Pulmonary artery endothelial cell (primary cell): ENCODE data around the gene FAM83C. TPM values are rescaled to one million over a fixed set of nuclear protein-coding genes. Genes with fewer than 3 reads are reported as not detected.
"Not testable (repeated sequence)": the region's sequence is repeated elsewhere in the genome, so short reads cannot be mapped to it uniquely, and the experiment has no call there.

Experiments
- DNase-seq: peaks from one replicate; pipeline ENCODE4 v3.0.0-alpha.2; 2011; ENCODE audit warnings: low read depth, low spot score
- total RNA-seq: library from RNA; depleted of rRNA; stranded (reverse); fragments of >200 nt; gene quantifications from 2 replicates; pipeline ENCODE4 v1.2.3, GENCODE V29; 2014

The FAM83C gene
- total RNA-seq, 1 donor from 2014 or later = not detected

DNA sequence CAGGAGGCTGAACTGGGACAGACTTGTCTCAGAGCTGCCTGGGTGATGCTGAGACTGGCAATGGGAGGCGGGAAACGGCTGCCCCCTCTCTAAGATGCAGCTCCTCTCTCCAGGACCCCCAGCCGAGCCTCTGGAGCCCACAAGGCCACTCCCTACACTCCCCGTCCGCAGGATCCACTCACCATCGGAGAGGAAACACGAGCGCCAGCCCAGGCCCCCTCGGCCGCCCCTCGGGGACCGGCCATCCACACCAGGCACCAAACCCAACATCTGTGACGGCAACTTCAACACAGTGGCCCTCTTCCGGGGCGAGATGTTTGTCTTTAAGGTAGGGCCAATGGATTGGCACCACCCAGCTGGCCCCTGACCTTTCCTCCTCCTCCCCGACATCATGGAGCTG, 25.1 kb downstream of the FAM83C start:
- DNase-seq = no peak

DNA sequence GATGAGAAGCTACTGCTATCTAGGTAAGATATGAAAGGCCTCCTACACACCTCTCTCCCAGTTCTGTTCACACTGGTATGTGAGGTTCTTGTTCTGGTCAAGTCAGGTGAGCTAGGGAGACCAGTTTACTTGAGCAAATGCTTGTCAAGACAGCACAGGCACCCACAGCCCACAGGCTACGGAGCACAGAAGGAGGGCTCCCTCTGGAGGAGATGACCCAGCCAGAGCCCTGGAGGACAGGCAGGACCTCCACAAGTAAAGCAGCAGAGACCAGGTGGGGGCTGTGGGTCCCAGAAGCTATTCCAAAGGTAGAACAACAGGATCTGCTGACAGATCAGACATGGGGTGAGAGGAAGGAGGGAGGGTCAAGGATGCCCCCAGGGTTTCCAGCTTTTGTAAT, 27.5 kb downstream of the FAM83C start:
- no peak for DNase-seq

DNA sequence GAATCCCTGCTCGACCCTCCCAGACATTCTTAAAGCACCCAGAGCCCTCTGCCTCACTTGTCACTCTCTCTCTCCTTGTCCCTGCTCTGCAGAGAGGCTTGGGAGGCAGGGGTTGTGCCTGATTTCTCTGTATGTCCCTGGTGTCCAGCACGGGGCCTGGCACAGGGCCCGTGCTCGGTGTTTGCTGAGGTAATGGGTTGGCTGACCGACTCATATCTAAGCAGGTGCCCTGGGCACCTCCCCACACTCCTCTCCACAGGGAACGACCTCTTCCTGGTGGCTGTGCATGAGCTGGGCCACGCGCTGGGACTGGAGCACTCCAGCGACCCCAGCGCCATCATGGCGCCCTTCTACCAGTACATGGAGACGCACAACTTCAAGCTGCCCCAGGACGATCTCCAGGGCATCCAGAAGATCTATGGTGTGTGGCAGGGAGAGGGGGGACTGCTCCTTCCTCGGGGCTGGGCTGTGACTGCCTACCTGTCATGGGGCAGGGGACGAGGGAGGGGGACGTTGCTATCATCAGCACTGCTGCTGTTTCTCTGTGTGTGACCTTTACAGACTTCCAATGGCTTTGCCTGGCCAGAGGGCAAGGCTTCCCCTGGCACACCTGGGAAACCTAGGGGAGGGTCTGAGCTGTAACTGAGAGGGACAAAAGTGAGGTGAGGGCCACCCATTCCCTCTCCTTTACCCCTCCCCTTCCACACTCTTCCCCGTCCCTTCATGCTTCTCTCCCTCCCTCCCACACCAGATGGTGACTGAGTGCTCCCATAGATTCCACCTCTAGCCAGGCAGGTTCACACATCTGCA, 28.5 kb downstream of the FAM83C start:
- no peak for DNase-seq

DNA sequence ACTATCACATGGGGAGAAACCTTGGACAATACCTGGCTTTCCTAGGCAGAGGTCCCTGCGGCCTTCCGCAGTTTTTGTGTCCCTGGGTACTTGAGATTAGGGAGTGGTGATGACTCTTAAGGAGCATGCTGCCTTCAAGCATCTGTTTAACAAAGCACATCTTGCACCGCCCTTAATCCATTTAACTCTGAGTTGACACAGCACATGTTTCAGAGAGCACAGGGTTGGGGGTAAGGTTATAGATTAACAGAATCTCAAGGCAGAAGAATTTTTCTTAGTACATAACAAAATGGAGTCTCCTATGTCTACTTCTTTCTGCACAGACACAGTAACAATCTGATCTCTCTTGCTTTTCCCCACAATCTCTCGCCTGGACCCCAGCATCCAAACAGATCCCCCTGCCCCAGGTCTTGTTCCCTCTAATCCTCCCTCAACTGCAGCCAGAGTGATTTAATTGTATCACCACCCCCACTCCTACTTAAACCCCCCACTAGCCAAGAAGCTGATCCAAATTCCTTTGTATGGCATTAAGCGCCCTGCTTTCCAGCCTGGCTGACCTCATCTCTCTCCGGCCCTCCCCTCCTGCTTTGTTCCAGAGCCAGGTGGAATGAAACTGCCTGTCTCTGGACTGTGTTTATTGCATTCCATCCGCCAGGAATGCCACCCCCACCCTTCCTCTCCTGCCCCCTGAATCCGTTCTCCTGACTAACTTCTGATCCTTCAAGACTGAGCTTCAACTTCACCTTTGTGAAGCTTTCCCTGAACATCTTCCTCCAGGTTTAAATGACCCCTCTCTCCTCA, 29.3 kb downstream of the FAM83C start:
- not testable (repeated sequence) for DNase-seq

DNA sequence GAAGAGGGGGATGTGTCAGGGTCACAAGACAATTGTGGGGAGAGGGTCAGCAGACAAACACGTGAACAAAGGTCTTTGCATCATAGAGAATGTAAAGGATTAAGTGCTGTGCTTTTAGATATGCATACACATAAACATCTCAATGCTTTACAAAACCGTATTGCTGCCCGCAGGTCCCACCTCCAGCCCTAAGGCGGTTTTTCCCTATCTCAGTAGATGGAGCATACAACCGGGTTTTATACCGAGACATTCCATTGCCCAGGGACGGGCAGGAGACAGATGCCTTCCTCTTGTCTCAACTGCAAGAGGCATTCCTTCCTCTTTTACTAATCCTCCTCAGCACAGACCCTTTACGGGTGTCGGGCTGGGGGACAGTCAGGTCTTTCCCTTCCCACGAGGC, 29.9 kb downstream of the FAM83C start:
- not testable (repeated sequence) for DNase-seq

DNA sequence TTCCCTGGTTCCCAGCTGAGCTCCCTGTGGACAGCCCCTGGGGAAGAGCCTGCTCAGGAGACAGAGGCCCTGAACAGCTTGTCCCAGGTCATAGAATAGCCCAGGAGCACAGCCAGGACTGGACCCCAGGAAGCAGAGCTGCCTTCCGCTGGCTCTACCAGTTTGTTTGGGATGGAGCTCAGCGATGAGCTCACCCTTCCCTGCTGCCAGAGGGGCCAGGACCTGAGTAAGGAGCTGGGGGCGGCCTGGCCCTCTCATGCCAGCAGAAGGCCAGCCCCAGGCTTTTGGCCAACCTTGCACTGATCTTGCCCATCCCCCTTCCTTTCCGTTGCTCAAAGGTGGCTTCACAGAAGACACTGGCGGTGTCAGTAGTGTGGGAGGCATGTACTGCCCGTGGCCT, 31.8 kb downstream of the FAM83C start:
- no peak for DNase-seq

DNA sequence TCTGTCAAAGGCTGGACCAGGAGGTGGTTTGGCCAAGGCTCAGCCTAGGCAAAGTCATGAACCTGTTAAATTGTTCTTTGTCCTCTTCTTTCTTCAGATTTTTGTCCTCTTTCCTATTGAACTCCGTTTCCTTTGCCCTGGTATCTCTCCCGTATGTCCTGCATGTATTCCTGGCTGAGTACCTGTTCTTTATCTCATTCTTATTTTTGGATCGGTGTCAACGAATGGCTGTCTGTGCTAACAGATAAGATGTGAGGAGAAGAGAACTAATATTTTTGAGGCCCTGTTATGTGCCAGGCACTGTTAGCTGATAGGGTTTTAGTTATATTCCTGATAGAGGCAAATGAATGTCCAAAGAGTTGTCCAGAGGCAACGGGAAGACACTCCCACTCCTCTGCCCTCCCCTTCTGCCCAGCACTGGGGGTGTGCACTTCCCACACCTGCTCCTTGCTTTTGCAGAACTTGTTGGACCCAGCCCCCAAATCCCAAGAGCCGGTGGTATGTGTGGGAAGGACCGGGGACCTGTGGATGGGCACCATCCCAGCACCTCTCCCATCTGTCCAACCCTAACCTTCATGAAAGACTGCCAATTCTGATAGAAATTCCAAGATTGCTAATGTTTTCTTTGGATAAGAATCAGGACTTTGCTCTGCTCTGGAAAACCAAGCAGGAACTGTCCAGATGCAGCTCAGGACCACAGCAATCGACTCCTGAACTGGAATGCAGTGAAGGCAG, 34.9 kb downstream of the FAM83C start:
- no peak for DNase-seq

DNA sequence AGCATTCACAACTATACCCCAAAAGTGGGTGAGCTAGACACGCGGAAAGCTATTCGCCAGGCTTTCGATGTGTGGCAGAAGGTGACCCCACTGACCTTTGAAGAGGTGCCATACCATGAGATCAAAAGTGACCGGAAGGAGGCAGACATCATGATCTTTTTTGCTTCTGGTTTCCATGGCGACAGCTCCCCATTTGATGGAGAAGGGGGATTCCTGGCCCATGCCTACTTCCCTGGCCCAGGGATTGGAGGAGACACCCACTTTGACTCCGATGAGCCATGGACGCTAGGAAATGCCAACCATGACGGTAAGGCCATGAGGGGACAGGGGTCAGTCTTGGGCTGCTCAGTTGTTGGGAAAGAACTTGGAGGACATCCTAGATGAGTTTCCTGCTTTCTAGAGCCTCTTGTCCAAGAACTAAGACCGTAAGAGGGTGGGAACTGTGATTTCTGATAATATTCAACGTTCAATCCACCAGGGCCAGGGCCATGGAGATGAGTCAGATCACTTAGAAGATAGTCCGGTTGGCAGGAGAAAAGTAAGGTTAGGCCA, 37.7 kb downstream of the FAM83C start:
- no peak for DNase-seq

DNA sequence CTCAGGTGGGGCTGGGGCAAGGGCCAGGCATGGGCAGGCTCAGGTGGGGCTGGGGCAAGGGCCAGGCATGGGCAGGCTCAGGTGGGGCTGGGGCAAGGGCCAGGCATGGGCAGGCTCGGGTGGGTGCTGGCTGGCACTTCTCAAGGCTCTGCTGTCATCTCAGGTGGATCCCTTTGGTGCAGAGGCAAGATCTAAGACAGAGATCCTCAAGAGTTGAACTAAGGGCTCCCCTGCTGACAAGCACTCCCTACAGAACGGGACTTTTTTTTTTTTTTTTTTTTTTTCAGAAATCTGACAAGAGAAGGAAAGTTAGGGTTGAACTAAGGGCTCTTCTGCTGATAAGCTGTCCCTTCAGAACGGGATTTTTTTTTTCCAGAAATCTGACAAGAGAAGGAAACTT, 39.2 kb downstream of the FAM83C start:
- DNase-seq = no peak

DNA sequence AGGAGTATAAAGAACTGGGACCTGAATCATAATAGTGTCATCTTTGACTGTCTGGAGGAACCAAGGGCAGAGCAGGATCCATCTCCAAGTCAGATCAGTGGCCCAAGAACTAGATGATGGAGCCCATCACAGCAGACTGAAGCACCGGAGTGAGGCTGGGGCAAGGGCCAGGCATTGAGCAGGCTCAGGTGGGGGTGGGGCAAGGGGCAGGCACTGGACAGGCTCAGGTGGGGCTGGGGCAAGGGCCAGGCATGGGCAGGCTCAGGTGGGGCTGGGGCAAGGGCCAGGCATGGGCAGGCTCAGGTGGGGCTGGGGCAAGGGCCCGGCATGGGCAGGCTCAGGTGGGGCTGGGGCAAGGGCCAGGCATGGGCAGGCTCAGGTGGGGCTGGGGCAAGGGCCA, 39.6 kb downstream of the FAM83C start:
- DNase-seq = not testable (repeated sequence)

DNA sequence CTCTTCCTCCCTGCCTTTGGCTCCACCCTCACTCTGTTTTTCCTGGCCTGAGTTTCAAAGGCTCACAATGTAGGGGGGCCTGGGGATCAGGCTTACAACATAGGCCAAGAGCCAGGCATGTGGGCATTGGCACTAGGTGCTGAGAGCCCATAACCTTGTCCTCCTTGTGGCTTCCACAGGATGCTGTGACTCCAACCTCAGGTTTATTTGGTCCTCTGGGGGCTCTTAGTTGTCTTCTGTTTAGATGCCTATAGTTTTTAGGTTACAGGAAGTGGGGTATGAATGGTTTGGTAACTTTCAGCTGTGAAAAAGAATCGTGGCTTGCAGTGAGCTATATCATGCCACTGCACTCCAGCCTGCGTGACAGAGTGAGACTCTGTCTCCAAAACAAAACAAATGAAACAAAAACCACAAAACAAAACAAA, 40.2 kb downstream of the FAM83C start:
- no peak for DNase-seq

DNA sequence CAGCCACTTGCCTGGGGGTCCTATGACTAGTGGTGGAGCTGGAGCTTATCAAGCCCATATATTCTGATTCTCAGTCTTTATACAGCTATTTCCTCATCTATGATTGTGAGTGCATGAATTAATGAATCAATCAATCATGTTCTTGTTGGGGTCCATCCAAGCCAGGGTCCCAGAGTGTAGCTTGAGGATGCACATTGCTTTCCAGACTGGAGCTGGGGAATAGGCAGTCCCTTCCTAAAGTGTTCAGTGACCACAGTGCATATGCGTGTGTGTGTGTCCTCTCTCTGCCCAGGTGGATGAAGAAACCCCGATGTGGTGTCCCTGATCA, 40.6 kb downstream of the FAM83C start:
- no peak for DNase-seq

DNA sequence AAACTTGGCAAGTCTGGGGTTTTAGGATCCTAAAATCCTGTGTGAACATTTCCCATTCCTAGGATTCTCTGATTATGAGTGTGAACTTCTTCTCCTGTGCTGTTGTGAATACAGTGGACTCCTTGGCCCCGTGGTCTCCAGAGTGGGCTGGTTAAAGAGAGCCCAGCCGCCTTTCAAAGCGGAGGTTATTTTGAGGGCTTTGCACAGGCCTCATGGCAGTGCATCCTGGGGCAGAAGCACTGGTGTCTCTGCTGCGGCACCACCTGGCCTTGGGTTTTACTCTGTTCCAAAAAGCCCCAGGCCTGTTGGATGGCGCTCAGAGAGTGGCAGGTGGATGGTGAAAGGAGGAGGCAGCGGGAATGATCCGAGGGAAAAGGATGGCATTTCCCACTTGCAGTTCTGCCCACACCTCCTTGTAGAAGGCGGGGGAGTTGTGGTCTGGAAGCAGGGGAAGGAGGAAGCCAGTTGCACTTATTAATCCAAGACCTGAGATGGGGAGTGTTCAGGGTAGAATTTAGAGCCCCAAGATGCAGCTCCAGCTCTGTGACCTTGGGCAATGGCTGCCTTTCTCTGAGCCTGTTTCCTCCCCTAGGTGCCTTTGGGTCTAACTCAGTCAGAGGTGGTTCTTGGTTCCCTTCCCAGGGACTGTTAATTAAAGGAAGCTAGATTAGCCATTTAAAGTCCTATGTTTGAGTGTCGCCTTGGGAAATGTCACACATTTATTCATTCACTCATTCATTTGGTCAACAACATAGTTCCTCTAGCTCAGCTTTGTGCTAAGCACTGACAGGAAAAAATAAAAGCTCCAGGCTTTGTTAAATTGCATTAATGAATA, 43.4 kb downstream of the FAM83C start:
- no peak for DNase-seq

DNA sequence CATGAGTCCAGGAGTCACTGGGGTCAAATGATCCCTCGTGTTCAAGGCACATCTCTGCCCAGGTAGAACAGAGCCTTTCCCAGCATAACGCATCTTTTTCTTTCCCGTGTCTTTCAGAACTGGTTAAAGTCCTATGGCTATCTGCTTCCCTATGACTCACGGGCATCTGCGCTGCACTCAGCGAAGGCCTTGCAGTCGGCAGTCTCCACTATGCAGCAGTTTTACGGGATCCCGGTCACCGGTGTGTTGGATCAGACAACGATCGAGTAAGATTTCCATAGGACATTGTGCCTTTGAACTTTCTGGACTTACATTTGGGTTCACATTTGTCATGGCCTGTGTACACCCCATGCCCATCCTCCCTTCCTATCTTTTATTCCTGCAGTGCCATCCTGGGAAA, 45.5 kb downstream of the FAM83C start:
- no peak for DNase-seq

DNA sequence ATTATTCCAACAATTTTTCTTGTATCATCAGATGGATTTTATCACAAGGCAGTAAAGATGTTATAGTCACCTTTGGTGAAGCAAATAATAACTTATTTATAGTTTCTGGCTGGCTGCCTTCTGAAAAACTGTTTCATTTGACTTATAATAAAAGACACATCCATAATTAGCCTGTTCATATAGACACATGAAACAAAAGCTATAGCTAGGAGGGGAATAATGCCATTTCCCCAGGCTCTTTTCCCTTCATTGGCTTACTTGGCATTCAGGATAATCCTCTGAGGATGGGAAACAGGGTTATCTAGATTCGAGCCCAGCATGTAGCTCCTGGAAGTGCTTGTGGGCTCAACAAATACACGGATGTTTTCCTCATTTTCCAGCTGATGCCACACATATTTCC, 48.2 kb downstream of the FAM83C start:
- DNase-seq = no peak

DNA sequence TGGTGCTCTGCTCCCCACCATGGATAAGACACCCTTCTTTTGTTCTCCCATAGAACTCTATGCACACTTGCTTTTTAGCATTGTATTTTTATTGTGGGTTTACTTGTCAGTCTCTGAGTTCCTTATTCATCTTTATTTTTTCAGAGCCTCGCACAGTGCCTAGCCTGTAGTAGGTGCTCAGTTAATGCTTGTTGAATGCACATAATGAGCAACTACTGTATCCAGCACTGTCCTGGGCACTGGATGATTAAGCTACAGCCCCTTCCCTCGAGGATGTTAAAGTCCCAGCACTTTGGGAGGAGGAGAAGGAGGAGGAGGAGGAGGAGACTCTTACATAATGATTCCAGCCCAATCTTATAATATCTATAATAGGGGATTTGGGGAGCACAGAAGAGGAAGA, 48.9 kb downstream of the FAM83C start:
- DNase-seq = no peak

DNA sequence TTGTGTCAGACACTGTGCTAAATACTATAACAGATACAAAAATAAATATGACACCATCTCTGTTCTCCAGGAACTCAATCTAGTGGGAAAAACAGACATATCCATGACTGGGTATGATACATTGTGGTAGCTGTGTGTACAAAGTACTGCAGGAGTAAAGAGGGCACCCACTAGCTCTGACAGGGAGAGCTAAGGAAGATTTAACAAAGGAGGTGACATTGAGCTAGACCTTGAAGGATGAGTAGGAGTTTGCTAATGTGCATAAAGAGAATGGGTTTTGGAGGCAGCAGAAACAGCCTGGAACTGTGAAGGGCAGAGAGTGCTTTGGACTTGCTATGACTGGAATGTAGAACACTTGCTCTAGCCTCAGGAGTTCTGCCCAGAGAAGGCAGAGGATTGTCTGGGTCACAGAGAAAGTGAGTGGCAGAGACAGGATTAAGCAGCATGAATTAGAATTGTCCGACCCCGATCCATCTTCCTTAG, 51.4 kb downstream of the FAM83C start:
- DNase-seq = no peak

DNA sequence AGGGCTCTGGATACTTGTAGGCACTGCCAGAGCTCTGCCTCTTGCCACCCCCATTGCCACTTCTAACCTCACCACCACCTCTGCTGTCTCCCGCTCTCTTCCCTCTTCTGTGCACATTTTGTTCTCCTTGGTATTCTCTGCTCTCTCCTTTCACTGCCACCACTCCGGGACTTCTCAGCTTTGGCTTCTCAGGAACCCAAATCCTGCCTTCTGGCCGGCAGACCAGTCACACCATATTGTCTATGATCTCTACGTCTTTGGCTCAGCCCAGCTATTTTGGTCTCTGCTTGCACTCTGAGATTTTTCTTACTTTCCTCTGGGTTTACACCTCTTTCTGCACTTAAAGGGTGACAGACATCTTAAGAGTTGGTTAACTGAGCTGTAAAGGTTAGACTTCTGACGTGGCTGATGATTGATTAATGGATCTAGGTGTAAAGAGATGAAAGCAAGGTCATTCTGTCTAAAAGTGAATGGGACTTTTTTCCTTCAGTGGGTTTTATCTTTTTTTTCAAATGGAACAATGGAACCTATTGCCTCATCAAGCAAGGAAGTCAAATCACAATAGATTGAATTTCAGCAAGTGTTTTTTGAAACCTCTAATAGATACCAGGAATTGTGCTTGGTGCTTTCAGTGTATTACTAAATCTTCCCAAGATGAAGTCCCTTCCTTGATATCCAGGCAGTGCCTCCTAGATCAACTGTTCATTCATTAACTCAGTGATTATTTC, 52.0 kb downstream of the FAM83C start:
- DNase-seq = no peak

DNA sequence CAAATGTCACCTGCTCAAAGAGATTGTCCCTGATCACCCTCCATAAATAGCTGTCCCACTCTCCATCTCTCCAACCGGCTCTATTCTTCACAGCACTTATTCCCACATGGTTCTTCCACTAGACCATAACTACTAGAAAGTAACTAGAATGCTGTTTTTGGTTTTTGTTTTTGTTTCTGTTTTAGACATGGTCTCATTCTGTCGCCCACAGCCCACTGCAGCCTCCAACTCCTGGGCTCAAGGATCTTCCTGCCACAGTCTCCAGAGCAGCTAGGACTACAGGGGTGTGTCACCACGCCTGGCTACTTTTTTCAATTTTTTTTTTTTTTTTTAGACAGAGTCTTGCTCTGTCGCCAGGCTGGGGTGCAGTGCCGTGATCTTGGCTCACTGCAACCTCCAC, 53.5 kb downstream of the FAM83C start:
- no peak for DNase-seq

DNA sequence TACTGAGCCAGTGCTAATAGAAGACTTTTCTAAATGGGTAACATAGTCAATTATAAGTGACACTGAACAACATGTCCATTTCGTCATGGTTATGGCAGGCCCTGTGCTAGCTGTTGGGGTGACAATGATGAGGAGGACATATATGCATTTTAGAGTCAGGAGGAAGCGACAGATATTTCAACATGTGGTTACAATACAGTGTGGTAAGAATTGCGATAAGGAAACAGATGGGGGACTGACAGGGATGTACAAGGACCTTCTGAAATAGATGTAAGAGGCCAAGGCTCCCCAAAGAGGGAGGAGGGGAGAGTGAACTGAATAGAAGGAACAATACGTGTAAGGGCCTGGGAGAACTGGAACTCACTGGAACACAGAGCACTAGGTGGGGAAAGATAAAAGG, 54.1 kb downstream of the FAM83C start:
- DNase-seq = no peak
